Sigmoid colon (tissue), 7 donors: Measurements from ENCODE around the gene PDCL3. TPM values are rescaled to one million over a fixed set of nuclear protein-coding genes. Genes with fewer than 3 reads are reported as not detected.
A peak's percentile ranks its signal among the peaks of the same experiment; 100 is the strongest.

Experiments used
- DNase-seq: peaks from one replicate; pipeline ENCODE4 v3.0.0-alpha.2; 2019
- H3K27ac ChIP-seq, 4 donors: fragments of 200-600 bp; sonication (generic); one replicate each; pipeline ENCODE4 v1.5.1; 2016 to 2019; ENCODE audit warnings: mild to moderate bottlenecking in 1 of 4
- H3K27me3 ChIP-seq, 3 donors: fragments of 200-600 bp; sonication (generic); one replicate each; pipeline ENCODE4 v1.5.1; 2019; ENCODE audit warnings: mild to moderate bottlenecking in 1 of 3
- H3K36me3 ChIP-seq, 4 donors: fragments of 200-600 bp; sonication (generic); one replicate each; pipeline ENCODE4 v1.5.1; 2016 to 2019
- H3K4me1 ChIP-seq, 4 donors: fragments of 200-600 bp; sonication (generic); one replicate each; pipeline ENCODE4 v1.5.1; 2017 to 2019
- H3K4me3 ChIP-seq, 4 donors: fragments of 200-600 bp; sonication (generic); one replicate each; pipeline ENCODE4 v1.5.1; 2017 to 2019; ENCODE audit warnings: mild to moderate bottlenecking in 2 of 4, moderate library complexity in 1 of 4
- H3K9me3 ChIP-seq, 4 donors: fragments of 200-600 bp in 3 of 4; sonication (generic) in 3 of 4; one replicate each; pipeline versions ENCODE4 v1.5.1 to v1.6.1; 2013 to 2019
- CTCF ChIP-seq, 4 experiments: fragments of 450-650 bp in 3 of 4; fragments of 200-600 bp in 1 of 4; IDR thresholded peaks; one replicate each; pipeline ENCODE4 v1.5.1; 2016 to 2019; ENCODE audit warnings: antibody characterized with exemption in 4 of 4, mild to moderate bottlenecking in 3 of 4, moderate library complexity in 2 of 4
- EP300 ChIP-seq, 4 donors: sonication (generic); formaldehyde crosslinking; IDR thresholded peaks; one replicate each; pipeline ENCODE4 v1.6.1; 2017; ENCODE audit warnings: antibody characterized with exemption in 4 of 4
- POLR2A ChIP-seq, 2 donors: fragments of 450-650 bp; IDR thresholded peaks; one replicate each; pipeline ENCODE4 v1.6.1; 2016; ENCODE audit warnings: antibody characterized with exemption in 2 of 2, mild to moderate bottlenecking in 2 of 2, moderate library complexity in 2 of 2
- POLR2AphosphoS5 ChIP-seq, 4 donors: sonication (generic); formaldehyde crosslinking; IDR thresholded peaks; one replicate each; pipeline ENCODE4 v1.6.1; 2017; ENCODE audit warnings: antibody characterized with exemption in 4 of 4
- WGBS, 2 donors: extraction: QIAGEN DNeasy Blood & Tissue Kit; methylation state at CpG; one replicate each; pipeline ENCODE4 v1.1.7; 2013; 5-methylcytosine and 5-hydroxymethylcytosine counted together
- intact Hi-C: fragments of 100-400 bp; cut with DNase I; formaldehyde crosslinking; loops from one replicate; pipeline ENCODE4 v1.15.1; 2023
- polyA plus RNA-seq, 3 donors: library from polyadenylated mRNA; stranded (reverse); fragments of 200-250 nt; gene quantifications; one replicate each; pipeline ENCODE4 v1.2.3, GENCODE V29; 2013
- total RNA-seq, 4 donors: library from RNA; depleted of rRNA; stranded (reverse); fragments of >200 nt; gene quantifications; one replicate each; pipeline ENCODE4 v1.1.0, GENCODE V29; 2016
- donor health status: healthy with polysubstance abuse.
- donor health status: Bipolar disorder and iron deficiency.
- donor health status: healthy.

Gene PDCL3
- total and polyA plus RNA-seq, 7 donors, result 23.5 to 41.3 (median 32.9) TPM

GRCh38 chr2:100592226-100592625 is 29.4 kb downstream of the PDCL3 start:
- no peak for DNase-seq
- no peak overlapping the region for H3K27ac ChIP-seq
- intact Hi-C loops, result no loop called here
- H3K36me3 ChIP-seq, result no peaks in the 10 kb centered on the region
- no peaks in the 10 kb centered on the region for H3K27me3 ChIP-seq
- no peak for TF ChIP-seq POLR2A (IDR thresholded peaks at IDR 0.05)
- no peak for TF ChIP-seq EP300 (IDR thresholded peaks at IDR 0.05)
- no peak for TF ChIP-seq POLR2AphosphoS5 (IDR thresholded peaks at IDR 0.05)
- no peak for TF ChIP-seq CTCF (IDR thresholded peaks at IDR 0.05)
- H3K4me1 ChIP-seq, result no peaks in the 10 kb centered on the region
- no peaks in the 10 kb centered on the region for H3K9me3 ChIP-seq
- WGBS, 2 donors, result 22 to 26% methylated on average over 1 of the region's 1 CpG
- no peak overlapping the region for H3K4me3 ChIP-seq

DNA sequence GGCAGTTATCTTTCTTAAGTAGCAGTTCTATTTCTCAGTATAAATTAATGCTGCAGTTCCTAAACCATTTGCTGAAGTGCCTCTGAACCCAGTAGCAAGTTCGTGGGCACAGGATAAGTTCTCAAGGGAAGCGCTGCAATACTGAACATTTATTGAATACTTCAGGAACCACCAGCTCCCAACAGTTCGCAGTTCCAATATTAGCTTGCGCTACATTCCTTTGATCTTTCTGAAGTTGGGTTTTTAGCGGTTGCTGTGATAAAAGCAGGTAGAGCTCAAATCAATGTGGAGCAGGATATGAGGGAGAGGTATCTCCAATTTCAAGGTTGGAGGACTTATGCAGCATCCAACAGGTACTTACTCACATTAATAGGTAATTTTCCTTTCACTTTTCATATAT is 33.7 kb downstream of the PDCL3 start:
- Histone ChIP-seq H3K9me3 (no peaks in the 10 kb centered on the region), H3K4me3 (no peak overlapping the region), H3K36me3 (no peaks in the 10 kb centered on the region), H3K27me3 (no peaks in the 10 kb centered on the region), H3K27ac (no peak overlapping the region), H3K4me1 (no peaks in the 10 kb centered on the region)
- 88 to 95% methylated on average over 5 of the region's 5 CpGs for WGBS, 2 donors
- no peak for TF ChIP-seq POLR2A (IDR thresholded peaks at IDR 0.05)
- no peak for TF ChIP-seq CTCF (IDR thresholded peaks at IDR 0.05)
- no peak for TF ChIP-seq EP300 (IDR thresholded peaks at IDR 0.05)
- TF ChIP-seq POLR2AphosphoS5 (IDR thresholded peaks at IDR 0.05), result no peak
- intact Hi-C loops, result no loop called here
- no peak for DNase-seq

DNA sequence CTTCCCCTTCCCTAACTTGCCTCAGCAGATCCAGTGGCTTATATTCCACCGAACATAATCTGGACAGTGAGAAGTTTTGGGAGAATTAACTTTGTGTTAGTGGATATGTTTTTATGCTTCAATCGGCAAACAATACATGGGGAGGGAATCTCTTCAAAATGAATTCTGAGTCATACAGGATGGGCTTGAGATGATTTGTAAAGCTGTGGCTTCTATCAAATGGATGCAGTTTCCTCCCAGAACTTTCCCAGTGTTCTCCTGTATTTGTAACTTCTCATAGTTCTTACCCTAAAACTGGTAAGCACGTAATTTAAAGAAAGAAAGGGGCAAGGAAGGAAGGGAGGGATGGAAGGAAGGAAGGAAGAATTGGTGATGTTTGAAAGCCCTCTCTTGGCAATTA is 36.8 kb downstream of the PDCL3 start:
- 84 to 87% methylated on average over 3 of the region's 3 CpGs for WGBS, 2 donors
- no peaks in the 10 kb centered on the region for H3K36me3 ChIP-seq
- TF ChIP-seq POLR2A (IDR thresholded peaks at IDR 0.05) (no peak), EP300 (IDR thresholded peaks at IDR 0.05) (no peak), CTCF (IDR thresholded peaks at IDR 0.05) (no peak), POLR2AphosphoS5 (IDR thresholded peaks at IDR 0.05) (no peak)
- H3K4me3 ChIP-seq, result no peak overlapping the region
- H3K27me3 ChIP-seq, result no peaks in the 10 kb centered on the region
- intact Hi-C loops, result no loop called here
- peaks cover 0 to 13% (median 12%) of the 10 kb centered on the region in 4 donors for H3K4me1 ChIP-seq
- H3K27ac ChIP-seq, result no peak overlapping the region
- no peak for DNase-seq
- H3K9me3 ChIP-seq, result no peaks in the 10 kb centered on the region

- intact Hi-C loops, result no loop called here
- TF ChIP-seq EP300 (IDR thresholded peaks at IDR 0.05) (no peak), POLR2AphosphoS5 (IDR thresholded peaks at IDR 0.05) (no peak), CTCF (IDR thresholded peaks at IDR 0.05) (no peak), POLR2A (IDR thresholded peaks at IDR 0.05) (no peak)
- H3K27ac ChIP-seq, result no peak overlapping the region
- no peak for DNase-seq
- no peaks in the 10 kb centered on the region for H3K9me3 ChIP-seq
- 85 to 91% methylated on average over 3 of the region's 3 CpGs for WGBS, 2 donors
- H3K27me3 ChIP-seq, result no peaks in the 10 kb centered on the region
- H3K36me3 ChIP-seq, result no peaks in the 10 kb centered on the region
- H3K4me1 ChIP-seq, result peaks cover 0 to 15% (median 13%) of the 10 kb centered on the region in 4 donors
- no peak overlapping the region for H3K4me3 ChIP-seq
Observed at GRCh38 chr2:100601661-100602060, 38.9 kb downstream of the PDCL3 start.

GRCh38 chr2:100603414-100603813 is 40.6 kb downstream of the PDCL3 start:
- Histone ChIP-seq H3K27ac (peak overlapping the region in 3 of 4 donors; percentile 49 to 70 (median 57)), H3K9me3 (no peaks in the 10 kb centered on the region), H3K27me3 (no peaks in the 10 kb centered on the region), H3K4me3 (no peak overlapping the region), H3K36me3 (no peaks in the 10 kb centered on the region), H3K4me1 (peaks cover 0 to 15% (median 13%) of the 10 kb centered on the region in 4 donors)
- intact Hi-C loops, result no loop called here
- DNase-seq, result no peak
- no peak for TF ChIP-seq EP300 (IDR thresholded peaks at IDR 0.05)
- TF ChIP-seq POLR2AphosphoS5 (IDR thresholded peaks at IDR 0.05), result no peak
- no peak for TF ChIP-seq CTCF (IDR thresholded peaks at IDR 0.05)
- no peak for TF ChIP-seq POLR2A (IDR thresholded peaks at IDR 0.05)
- WGBS, 2 donors, result 95% methylated on average over 7 of the region's 7 CpGs
